Loucy (cell line): ENCODE data around the gene PREX1.

Experiments
- H2AFZ ChIP-seq: fragments of 200-600 bp; sonication (generic); 2 replicates; pipeline ENCODE4 v1.6.0; 2016; ENCODE audit warnings: antibody characterized with exemption, mild to moderate bottlenecking, low read length, moderate library complexity
- H3F3A ChIP-seq: fragments of 200-600 bp; 2 replicates; pipeline ENCODE4 v1.6.0; 2016; ENCODE audit warnings: antibody characterized with exemption, low read depth, mild to moderate bottlenecking
- H3K27me3 ChIP-seq: fragments of 200-600 bp; sonication (generic); 2 replicates; pipeline ENCODE4 v1.6.1; 2014; ENCODE audit warnings: low read length, mild to moderate bottlenecking; ENCODE audit not compliant: insufficient read depth, poor library complexity, severe bottlenecking
- H3K36me3 ChIP-seq: fragments of 200-600 bp; sonication (generic); 2 replicates; pipeline ENCODE4 v1.6.1; 2016; ENCODE audit warnings: low read length; ENCODE audit not compliant: insufficient read depth
- H3K4me1 ChIP-seq: fragments of 200-600 bp; sonication (generic); 2 replicates; pipeline ENCODE4 v1.5.1; 2014; ENCODE audit warnings: low read length, mild to moderate bottlenecking; ENCODE audit not compliant: insufficient read depth, poor library complexity, severe bottlenecking
- H3K4me2 ChIP-seq: fragments of 200-600 bp; sonication (generic); 2 replicates; pipeline ENCODE4 v1.6.0; 2014; ENCODE audit warnings: antibody characterized with exemption, low read length, low read depth, mild to moderate bottlenecking; ENCODE audit not compliant: poor library complexity, severe bottlenecking
- H3K4me3 ChIP-seq: fragments of 200-600 bp; sonication (generic); 2 replicates; pipeline ENCODE4 v1.5.1; 2014; ENCODE audit warnings: low read length, mild to moderate bottlenecking, mixed read lengths; ENCODE audit not compliant: poor library complexity, severe bottlenecking
- H3K79me2 ChIP-seq: fragments of 200-600 bp; sonication (generic); 2 replicates; pipeline ENCODE4 v1.6.1; 2014; ENCODE audit warnings: low read length; ENCODE audit not compliant: insufficient read depth
- H3K9ac ChIP-seq: fragments of 200-600 bp; sonication (generic); 2 replicates; pipeline ENCODE4 v1.6.0; 2014; ENCODE audit warnings: mild to moderate bottlenecking, low read depth, low read length, moderate library complexity; ENCODE audit not compliant: poor library complexity, severe bottlenecking
- H3K9me2 ChIP-seq: fragments of 200-600 bp; sonication (generic); replicated peaks from 2 replicates; pipeline ENCODE4 v1.6.1; 2016; ENCODE audit warnings: low read depth, low read length, mixed read lengths
- H3K9me3 ChIP-seq: fragments of 200-600 bp; sonication (generic); 2 replicates; pipeline ENCODE4 v1.6.1; 2014; ENCODE audit warnings: mild to moderate bottlenecking, antibody characterized with exemption, low read length, low read depth; ENCODE audit not compliant: insufficient read depth
- H4K20me1 ChIP-seq: fragments of 200-600 bp; sonication (generic); 2 replicates; pipeline ENCODE4 v1.6.0; 2014; ENCODE audit warnings: antibody characterized with exemption, low read length, mild to moderate bottlenecking; ENCODE audit not compliant: insufficient read depth, poor library complexity, severe bottlenecking
- EZH2phosphoT487 ChIP-seq: fragments of 200-600 bp; IDR thresholded peaks from 2 replicates; pipeline ENCODE4 v1.6.1; 2018; ENCODE audit warnings: antibody characterized with exemption, mild to moderate bottlenecking, moderate library complexity, borderline replicate concordance
- TF ChIP-seq, protein P1 (sequence below): fragments of 200-600 bp; sonication (generic); conservative IDR thresholded peaks from 2 replicates; pipeline ENCODE4 v1.5.1; 2014; ENCODE audit warnings: mild to moderate bottlenecking, antibody characterized with exemption, low read length

PREX1 gene

DNA sequence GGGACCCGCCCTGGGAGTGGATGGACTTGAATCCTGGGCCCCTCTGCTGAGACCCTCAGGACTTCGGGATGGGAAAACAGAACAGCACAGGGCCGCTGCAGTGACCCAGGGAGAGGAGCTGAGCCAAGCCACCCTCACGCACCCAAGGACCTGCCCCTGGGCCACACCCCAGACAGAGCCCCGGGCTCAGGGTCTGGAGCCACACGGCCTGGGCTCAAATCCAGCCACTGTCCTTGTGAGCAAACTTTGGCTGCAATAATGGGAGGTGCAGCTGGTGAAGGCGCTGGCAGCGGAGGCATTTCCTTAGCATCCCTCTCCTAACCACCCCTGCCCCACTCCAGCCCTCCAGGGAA lies 207.7 kb downstream of the PREX1 start:
- Histone ChIP-seq H3K79me2 (no peaks in the 10 kb centered on the region), H3F3A (no peaks in the 10 kb centered on the region), H3K4me1 (peaks cover 6% of the 10 kb centered on the region), H3K36me3 (0 out of 2 replicates have a peak, but pooled peaks cover 3% of the 10 kb centered on the region), H3K9me2 (no peaks in the 10 kb centered on the region), H3K9me3 (no peaks in the 10 kb centered on the region), H4K20me1 (no peaks in the 10 kb centered on the region), H3K9ac (no peak overlapping the region), H3K4me3 (no peak overlapping the region), H2AFZ (no peak overlapping the region), H3K27me3 (no peaks in the 10 kb centered on the region), H3K4me2 (no peak overlapping the region)
- TF ChIP-seq, protein P1, sequence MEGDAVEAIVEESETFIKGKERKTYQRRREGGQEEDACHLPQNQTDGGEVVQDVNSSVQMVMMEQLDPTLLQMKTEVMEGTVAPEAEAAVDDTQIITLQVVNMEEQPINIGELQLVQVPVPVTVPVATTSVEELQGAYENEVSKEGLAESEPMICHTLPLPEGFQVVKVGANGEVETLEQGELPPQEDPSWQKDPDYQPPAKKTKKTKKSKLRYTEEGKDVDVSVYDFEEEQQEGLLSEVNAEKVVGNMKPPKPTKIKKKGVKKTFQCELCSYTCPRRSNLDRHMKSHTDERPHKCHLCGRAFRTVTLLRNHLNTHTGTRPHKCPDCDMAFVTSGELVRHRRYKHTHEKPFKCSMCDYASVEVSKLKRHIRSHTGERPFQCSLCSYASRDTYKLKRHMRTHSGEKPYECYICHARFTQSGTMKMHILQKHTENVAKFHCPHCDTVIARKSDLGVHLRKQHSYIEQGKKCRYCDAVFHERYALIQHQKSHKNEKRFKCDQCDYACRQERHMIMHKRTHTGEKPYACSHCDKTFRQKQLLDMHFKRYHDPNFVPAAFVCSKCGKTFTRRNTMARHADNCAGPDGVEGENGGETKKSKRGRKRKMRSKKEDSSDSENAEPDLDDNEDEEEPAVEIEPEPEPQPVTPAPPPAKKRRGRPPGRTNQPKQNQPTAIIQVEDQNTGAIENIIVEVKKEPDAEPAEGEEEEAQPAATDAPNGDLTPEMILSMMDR, result no peak
- TF ChIP-seq EZH2phosphoT487, result no peak

GRCh38 chr20:48619126-48620101 lies 208.4 kb downstream of the PREX1 start:
- H3K36me3 ChIP-seq, result no peaks in the 10 kb centered on the region
- no peaks in the 10 kb centered on the region for H4K20me1 ChIP-seq
- no peaks in the 10 kb centered on the region for H3K27me3 ChIP-seq
- H2AFZ ChIP-seq, result no peak overlapping the region
- no peak overlapping the region for H3K9ac ChIP-seq
- H3K4me3 ChIP-seq, result no peak overlapping the region
- H3F3A ChIP-seq, result no peaks in the 10 kb centered on the region
- H3K4me2 ChIP-seq, result no peak overlapping the region
- no peaks in the 10 kb centered on the region for H3K9me2 ChIP-seq
- TF ChIP-seq EZH2phosphoT487, result no peak
- TF ChIP-seq, protein P1, result no peak
- H3K79me2 ChIP-seq, result no peaks in the 10 kb centered on the region
- peaks cover 6% of the 10 kb centered on the region for H3K4me1 ChIP-seq
- H3K9me3 ChIP-seq, result no peaks in the 10 kb centered on the region

- Histone ChIP-seq H3K27me3 (no peaks in the 10 kb centered on the region), H3K9me3 (no peaks in the 10 kb centered on the region), H2AFZ (no peak overlapping the region), H3K36me3 (no peaks in the 10 kb centered on the region), H3K9me2 (no peaks in the 10 kb centered on the region), H3K4me3 (no peak overlapping the region), H4K20me1 (no peaks in the 10 kb centered on the region), H3F3A (no peaks in the 10 kb centered on the region), H3K79me2 (no peaks in the 10 kb centered on the region), H3K4me2 (no peak overlapping the region), H3K4me1 (peaks cover 6% of the 10 kb centered on the region), H3K9ac (no peak overlapping the region)
- TF ChIP-seq, protein P1, result no peak
- TF ChIP-seq EZH2phosphoT487, result no peak
These were observed 209.2 kb downstream of the PREX1 start for GRCh38 chr20:48618631-48619030.
